HG03565 (cell line): ENCODE data around the gene PPIL1.
"Not testable (repeated sequence)": the region's sequence is repeated elsewhere in the genome, so short reads cannot be mapped to it uniquely, and the experiment has no call there.

Experiments used
- ATAC-seq: cut with Tn5 transposase; IDR thresholded peaks from one replicate; pipeline ENCODE4 v1.9.1; 2021; ENCODE audit warnings: mild to moderate bottlenecking, moderate library complexity; ENCODE audit not compliant: unreplicated experiment

Gene PPIL1

GRCh38 chr6:36874443-36875249 is at the start of gene PPIL1:
TSS of gene PPIL1 (minus strand) at chr6:36874803. CDS start at chr6:36874772, 31 bp downstream.
- ATAC-seq, result peak; percentile 56

DNA sequence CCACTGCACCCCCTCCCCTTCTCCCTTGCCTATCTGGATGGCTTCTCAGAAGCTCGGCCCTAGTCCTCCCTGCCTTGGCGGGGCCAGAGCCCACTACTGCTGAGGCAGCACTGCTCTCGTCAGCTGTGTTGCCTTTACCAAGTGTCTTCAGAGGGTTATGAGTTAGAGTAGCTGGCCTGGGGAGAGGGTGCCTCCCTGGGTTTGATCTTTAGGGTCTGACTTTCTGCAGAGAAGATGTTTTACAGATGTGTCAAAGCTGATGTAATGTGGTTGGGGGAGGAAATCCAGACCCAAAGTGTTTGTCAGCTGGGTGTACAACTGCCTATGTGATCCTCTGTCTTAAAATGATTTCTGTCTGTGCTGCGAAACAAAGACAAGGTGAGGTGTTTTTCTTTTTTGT is 49.5 kb upstream of the PPIL1 start:
- ATAC-seq, result no peak

- no peak for ATAC-seq
Observed at GRCh38 chr6:36920546-36920945, 45.9 kb upstream of the PPIL1 start.

GRCh38 chr6:36920049-36920448 is 45.4 kb upstream of the PPIL1 start:
- ATAC-seq, result no peak

- no peak for ATAC-seq
Observed at GRCh38 chr6:36917541-36918193, 43.1 kb upstream of the PPIL1 start.

GRCh38 chr6:36916126-36916525 is 41.5 kb upstream of the PPIL1 start:
- no peak for ATAC-seq

- ATAC-seq, result no peak
Observed at GRCh38 chr6:36915599-36915998, 41.0 kb upstream of the PPIL1 start.

- ATAC-seq, result no peak
Observed at GRCh38 chr6:36914227-36914794, 39.7 kb upstream of the PPIL1 start.

GRCh38 chr6:36913082-36913481 is 38.5 kb upstream of the PPIL1 start:
- ATAC-seq, result no peak

DNA sequence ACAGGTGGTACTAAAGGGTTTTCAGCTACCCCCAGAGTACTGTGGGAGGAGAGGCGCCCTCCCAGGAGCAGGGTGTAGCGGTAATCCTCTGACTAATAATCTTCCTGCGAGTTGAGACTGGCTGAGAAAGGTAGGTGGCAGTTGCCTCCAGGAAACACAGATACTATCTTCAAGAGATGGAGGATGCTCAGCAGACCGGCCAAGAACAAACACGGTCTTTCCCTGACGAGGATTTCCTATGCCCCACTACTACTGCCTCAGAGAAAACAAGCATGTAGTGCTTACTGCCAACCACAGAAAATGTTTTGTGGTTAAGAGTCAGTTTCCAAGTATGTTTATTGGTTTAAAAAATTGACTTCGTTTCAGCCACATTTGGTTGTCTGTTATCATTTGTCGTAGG is 38.0 kb upstream of the PPIL1 start:
- peak; percentile 81 for ATAC-seq

DNA sequence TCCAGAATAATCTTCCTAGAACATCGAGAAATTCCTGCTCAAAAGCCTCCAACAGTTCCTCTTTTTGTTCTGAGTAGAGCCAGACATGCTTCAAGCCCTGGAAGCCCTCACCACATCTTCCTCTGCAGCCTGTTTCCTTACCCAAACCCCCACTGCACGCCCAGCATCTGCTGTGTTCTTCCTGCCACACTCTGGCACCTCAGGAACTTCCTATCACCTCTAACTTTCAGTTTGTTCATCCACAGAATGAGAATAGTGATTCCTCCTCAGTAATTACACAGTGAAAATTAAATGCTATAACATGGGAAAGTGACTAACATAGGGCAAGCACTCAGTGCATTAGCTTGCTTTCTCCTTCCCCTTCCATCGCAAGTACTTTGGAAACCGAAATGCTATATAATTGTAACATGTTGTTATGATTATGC is 37.4 kb upstream of the PPIL1 start:
- ATAC-seq, result no peak

GRCh38 chr6:36908747-36909146 is 34.1 kb upstream of the PPIL1 start:
- ATAC-seq, result no peak

DNA sequence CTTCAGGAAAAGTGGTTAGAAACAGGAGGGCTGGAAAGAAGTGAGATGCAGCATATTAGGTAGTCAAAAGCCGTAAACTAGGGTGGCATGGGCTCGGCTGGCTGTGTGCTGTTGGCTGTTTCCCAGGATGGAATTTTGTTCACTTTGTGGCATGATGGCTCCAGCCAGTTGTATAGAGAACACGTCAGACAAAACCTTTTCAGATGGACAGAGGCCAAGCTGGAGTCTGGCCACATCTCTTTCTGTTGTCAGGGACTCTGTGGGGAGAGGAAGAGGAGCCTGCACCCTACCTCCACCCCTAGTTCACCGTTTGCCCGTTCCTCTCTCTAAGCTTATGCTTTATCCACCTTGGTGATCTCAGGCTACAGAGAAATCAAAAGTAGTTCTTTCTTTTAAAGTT is 33.2 kb upstream of the PPIL1 start:
- no peak for ATAC-seq

GRCh38 chr6:36906539-36907325 is 32.1 kb upstream of the PPIL1 start:
- no peak for ATAC-seq

GRCh38 chr6:36904851-36905393 is 30.3 kb upstream of the PPIL1 start:
- ATAC-seq, result no peak

GRCh38 chr6:36904114-36904513 is 29.5 kb upstream of the PPIL1 start:
- ATAC-seq, result no peak

DNA sequence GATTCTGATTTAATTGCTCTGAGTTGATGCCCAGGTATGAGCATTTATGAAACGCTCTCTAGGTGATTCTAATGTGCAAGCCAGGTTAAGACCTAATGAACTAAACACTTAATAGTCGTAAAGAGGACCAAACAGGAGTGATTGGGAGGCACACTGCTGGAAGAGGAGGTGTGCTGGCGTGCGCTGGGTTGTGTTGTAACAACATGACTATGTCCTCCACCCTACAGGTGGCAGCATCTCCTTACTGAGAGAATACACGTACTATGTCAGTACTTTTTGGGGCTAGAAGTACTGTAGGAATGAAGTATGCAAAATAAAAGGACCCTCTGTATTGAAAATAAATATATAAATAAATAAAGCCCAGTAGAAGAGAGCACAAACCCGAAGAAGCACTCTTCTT is 23.0 kb upstream of the PPIL1 start:
- no peak for ATAC-seq

DNA sequence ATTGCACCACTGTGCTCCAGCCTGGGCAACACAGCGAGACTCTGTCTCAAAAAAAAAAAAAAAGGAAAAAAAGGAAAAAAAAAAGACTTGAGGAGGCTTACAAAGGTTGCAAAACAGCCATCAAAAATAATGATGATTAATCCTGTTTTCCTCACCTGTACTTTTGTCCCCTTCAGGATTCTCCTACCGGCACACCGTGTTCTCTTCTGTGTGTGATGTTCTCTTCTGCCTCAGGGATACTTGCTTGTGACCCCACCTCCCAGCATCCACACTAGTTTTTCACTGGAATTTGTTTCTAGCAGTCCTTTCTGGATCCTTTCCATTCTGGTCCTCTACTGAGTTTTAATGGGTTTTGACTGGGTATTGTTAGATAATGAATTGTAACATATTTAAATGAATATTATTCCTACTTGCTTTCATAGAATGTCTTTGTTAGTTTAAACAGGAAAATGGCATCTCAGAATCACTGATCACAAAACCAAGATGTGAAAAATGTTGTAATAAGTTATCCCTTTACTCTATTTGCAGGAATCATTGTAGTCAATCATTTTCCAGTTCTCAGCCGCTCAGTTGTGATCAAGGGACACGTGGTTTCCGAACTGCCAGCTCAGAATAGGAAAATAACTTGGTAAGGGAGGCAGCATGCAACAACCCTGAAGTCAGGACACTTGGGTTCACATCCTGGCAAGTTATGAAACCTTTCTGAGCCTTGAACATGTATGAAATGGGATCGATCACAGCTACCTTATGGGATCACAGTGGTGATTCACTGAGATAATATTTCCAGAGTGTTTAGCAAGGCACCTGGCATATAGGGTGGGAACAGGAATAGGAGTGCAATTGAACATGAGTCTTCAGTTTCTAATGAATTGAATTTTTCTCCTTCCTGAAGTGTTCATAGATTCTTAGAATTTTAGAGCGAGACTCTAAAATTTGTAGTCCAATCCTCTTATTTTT is 19.7 kb upstream of the PPIL1 start:
- ATAC-seq, result no peak

DNA sequence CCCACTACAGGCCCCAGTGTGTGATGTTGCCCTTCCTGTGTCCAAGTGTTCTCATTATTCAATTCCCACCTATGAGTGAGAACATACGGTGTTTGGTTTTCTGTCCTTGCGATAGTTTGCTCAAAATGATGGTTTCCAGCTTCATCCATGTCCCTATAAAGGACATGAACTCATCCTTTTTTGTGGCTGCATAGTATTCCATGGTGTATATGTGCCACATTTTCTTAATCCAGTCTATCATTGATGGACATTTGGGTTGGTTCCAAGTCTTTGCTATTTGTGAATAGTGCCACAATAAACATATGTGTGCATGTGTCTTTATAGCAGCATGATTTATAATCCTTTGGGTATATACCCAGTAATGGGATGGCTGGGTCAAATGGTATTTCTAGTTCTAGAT is 16.6 kb upstream of the PPIL1 start:
- ATAC-seq, result not testable (repeated sequence)

GRCh38 chr6:36890112-36890663 is 15.6 kb upstream of the PPIL1 start:
- ATAC-seq, result no peak
